Bladder microvascular endothelial cell (primary cell): Measurements from ENCODE around the gene EAPP. TPM values are rescaled to one million over a fixed set of nuclear protein-coding genes. Genes with fewer than 3 reads are reported as not detected.

Experiments
- total RNA-seq: library from RNA; depleted of rRNA; stranded (reverse); fragments of >200 nt; gene quantifications from 2 replicates; pipeline ENCODE4 v1.2.3, GENCODE V29; 2014

The EAPP gene
- total RNA-seq, result 34.8 and 48.6 TPM in 2 replicates

GRCh38 chr14:34539407-34540180, at the start of gene EAPP:
EAPP (minus strand) TSS chr14:34539701; CDS start chr14:34539628, 73 bp downstream.

Other genes with a start within 250 kb of the EAPP start
- 13.1 and 15.5 TPM in 2 replicates for gene SPTSSA, start 77.5 kb downstream of the EAPP start, total RNA-seq
- 65.4 and 85.8 TPM in 2 replicates for gene SNX6, start 90.4 kb upstream of the EAPP start, total RNA-seq
- 28.0 and 97.9 TPM in 2 replicates for gene CFL2, start 174.9 kb upstream of the EAPP start, total RNA-seq